ENCODE data around the gene DRAXIN.

Gene DRAXIN, protein sequence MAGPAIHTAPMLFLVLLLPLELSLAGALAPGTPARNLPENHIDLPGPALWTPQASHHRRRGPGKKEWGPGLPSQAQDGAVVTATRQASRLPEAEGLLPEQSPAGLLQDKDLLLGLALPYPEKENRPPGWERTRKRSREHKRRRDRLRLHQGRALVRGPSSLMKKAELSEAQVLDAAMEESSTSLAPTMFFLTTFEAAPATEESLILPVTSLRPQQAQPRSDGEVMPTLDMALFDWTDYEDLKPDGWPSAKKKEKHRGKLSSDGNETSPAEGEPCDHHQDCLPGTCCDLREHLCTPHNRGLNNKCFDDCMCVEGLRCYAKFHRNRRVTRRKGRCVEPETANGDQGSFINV

DNA sequence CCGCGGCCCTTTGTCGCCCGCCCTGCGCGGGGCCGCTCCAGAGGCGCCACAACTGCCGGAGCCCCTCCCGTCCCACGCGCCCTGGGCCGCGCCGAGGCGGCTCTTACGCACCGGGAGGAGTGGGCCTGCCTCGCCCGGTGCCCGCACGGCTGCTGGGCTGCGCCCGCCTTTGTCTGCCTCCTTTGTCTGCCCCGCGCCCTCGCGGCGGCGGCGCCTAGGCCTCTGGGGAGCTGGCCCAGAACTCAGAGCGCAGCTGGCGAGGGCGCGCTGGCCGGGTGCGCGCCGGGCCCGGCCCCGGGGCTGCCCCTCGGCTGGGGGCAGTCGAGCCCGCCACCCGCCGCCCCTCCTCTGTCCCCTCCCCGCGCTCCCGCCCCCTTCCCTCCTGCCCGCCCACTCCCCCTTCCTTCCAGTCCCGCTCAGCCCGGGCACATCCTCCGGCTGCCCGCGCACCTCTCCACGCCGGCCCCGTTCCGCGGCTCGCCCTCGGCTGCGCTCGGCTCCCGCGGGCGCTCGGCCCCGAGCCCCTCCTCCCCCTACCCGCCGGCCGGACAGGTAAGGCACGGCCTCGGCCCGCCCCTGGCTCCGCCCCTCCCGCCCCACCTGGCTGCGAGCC lies at the start of gene DRAXIN:
Gene DRAXIN, plus strand, starts transcription at position 409 of the 613 bp plus-strand sequence. CDS start 14,549 bp downstream, outside the sequence.
- peak; percentile 9 for DNase-seq

DNA sequence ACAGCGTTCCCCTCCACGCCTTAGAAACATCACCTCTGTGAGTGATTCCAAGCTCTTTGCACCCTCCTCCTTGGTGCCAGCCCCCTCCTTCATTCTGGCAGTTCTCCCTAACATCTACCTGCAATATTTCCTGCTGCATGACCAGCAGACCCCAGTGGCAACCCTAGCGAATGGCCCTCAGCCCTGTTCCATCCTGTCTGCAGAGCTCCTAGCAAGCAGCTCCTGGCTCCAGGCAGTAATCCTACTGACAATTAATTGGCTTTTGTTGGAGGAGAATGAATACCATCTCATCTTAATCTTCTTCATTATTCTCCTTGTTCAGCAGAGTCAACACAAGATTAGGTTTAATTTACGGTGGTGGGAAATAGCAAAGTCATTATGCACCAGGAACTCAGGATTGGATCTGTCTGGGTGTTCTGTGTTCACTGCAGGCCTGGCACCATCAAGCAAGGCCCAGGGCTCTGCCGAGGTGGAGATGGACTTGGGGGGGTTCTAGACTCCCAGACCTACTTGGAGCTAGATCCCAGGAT lies 49.7 kb upstream of the DRAXIN start:
- no peak for DNase-seq

DNA sequence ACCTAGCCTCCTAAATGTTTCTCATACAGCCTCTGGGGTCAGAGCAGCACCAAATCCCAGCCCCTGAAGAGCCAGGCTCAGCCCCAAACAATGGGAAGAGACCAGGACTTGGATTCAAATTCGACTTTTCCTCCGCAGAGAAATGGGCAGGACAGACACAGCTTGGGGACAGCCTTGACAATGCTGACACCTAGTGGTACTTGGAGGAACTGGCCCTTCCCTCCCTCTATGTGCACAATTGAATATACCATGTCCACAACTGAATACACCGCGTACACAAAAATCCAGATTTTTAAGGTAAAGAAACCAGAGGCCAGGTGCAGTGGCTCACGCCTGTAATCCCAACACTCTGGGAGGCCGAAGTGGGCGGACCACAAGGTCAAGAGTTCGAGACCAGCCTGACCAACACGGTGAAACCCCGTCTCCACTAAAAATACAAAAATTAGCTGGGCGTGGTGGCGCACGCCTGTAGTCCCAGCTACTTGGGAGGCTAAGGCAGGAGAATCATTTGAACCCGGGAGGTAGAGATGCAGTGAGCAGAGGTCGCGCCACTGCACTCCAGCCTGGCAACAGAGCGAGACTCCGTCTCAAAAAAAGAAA lies 49.0 kb upstream of the DRAXIN start:
- peak; percentile 81 for DNase-seq

DNA sequence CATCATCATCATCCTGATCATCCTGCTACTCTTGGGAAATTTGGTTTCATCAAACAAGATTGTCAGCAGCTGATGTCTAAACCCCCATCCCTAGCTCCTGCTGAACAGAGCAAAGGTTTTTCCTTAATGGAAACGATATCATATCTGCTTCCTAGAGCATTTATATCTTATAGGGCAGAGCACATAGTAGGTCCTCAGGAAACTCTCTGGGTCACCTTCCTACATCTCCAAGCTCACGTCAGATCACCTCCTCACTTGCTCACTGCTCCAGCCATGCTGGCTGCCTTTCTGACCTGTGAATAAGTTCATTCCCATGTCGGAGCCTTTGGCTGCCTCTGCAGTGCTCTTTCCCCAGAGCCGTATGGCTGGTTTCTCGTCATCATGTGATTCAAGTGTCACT lies 47.7 kb upstream of the DRAXIN start:
- DNase-seq: no peak

DNA sequence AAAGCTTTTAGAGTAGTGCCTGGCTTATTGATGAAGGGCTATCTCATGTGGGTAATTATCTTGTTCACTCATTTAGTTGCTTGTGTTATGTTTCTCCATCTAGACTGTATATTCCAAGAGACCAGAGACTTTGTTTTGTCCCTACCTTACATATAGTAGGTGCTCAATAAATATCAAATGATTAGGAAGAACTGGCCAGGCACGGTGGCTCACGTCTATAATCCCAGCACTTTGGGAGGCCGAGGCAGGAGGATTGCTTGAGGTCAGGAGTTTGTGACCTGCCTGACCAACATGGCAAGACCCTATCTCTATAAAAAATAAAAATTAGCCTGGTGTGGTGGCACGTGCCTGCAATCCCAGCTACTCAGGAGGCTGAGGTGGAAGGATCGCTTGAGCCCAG lies 46.2 kb upstream of the DRAXIN start:
- no peak for DNase-seq

DNA sequence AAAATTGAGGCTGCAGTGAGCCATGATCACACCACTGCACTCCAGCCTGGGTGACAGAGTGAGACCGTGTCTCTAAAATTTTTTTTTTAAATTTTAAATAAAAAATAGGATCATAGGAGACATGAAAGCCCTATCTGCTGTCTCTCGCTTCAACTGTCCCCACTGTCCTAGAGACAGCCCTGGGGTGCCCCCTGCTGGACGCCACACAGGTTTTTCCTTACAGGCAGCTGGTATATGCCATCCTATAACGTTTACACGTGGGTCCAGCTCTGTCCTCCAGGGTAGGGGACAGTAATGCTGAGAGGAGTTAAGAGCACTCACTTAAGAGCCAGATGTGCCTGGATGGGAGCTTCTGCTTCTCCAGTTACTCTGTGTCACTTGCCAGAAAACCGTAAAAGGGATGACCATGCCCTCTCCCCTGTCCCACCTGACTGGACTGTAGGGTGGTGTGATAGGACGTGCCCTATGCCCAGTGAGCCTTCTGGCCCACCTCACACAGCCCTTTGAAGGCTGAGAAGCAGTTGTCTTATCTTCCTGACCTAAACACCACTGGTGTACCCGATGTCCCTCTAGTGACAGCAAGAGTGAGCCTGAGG lies 45.7 kb upstream of the DRAXIN start:
- peak; percentile 84 for DNase-seq

DNA sequence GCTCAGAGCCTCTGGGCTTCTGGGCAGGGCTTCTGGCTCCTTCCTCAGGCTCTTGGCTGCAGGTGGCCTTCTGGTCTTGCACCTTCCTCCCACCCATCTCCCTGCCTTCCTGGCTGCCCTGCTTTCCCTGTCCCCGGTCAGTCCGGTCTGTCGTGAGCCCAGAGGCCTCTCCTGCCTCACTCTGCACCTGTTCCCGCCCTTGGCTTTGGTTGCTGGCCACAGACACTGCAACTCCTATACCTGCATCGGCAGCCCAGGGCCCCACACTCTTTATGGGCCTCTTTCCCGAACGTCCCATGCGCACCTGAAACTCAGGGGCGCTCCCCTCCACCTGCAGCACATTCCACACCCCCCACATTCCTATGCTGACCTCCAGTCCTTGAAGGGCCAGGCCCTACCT lies 45.2 kb upstream of the DRAXIN start:
- no peak for DNase-seq

DNA sequence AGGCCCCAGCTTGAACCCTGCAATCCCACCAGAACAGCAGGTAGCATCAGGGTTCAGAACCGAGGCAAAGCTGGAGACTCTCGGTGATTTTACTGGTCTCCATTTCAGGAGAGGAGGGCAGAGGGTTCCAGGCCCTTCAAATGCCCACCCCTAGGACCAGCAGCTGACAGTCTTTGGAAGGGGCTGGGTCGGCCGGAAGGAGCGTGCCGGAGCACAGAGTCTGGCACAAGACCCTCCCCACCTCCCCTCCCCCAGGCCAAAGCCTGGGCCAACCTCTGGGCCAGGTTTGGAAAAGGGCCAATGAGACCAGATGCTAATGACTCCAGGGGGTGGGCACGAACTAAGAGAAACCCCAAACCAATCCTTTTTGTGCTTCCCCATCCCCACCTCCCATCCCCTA lies 44.2 kb upstream of the DRAXIN start:
- DNase-seq: no peak

DNA sequence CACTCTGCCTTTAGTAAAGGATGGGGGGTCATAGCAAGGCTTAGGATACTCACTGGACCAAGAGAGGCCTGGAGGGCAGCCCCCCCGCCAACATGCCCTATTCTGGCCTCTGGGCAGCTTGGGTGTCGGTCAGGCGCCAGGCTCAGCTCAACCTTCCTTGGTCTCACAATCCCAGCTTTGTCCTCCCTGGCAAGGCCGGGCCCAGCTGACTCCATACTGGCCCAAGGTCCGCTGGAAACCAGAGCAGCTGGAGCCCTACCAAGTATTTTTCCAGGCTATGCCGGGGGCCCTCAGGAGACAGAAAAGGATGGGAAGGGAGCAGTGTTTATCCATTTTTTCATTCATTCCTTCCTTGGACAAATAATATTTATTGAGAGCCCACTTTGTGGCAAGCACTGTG lies 43.5 kb upstream of the DRAXIN start:
- no peak for DNase-seq

DNA sequence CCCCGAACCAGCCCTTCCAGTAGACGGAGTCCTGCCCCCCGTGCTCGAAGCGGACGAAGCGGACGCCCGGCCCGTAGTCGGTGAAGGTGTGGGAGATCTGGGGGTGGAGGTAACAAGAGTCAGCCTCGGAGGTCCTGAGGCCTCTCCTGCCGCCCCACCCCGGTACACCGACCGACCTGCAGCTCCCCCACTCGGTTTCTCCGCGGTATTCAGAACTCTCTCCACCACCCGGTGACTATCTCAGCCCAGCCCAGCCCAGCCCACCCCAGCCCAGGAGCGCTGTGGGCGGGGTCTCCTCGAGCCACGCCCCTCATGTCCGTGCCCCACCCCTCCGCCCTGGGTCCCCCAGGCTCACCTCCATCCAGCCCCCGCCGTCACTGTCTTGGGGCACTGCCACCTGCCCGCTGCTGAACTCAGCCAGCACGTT lies 42.8 kb upstream of the DRAXIN start:
- DNase-seq: peak; percentile 39

DNA sequence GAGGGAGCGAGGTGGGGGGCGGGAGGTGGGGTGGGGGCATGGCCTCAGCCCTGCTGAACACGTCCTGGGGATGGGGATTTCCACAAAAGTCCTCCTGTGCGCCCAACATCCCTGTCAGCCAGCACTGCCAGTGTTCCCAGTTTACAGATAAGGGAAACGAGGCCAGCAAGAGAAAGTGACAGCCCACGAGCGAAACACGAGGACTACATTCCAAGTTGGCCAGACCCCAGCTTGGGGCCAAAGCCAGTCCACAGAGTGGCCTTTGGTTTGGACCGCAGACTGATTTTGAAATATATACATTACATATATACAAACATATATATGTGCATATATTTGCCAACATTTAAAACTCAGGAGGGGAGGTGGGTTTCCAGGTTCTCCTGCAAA lies 42.3 kb upstream of the DRAXIN start:
- DNase-seq: no peak

DNA sequence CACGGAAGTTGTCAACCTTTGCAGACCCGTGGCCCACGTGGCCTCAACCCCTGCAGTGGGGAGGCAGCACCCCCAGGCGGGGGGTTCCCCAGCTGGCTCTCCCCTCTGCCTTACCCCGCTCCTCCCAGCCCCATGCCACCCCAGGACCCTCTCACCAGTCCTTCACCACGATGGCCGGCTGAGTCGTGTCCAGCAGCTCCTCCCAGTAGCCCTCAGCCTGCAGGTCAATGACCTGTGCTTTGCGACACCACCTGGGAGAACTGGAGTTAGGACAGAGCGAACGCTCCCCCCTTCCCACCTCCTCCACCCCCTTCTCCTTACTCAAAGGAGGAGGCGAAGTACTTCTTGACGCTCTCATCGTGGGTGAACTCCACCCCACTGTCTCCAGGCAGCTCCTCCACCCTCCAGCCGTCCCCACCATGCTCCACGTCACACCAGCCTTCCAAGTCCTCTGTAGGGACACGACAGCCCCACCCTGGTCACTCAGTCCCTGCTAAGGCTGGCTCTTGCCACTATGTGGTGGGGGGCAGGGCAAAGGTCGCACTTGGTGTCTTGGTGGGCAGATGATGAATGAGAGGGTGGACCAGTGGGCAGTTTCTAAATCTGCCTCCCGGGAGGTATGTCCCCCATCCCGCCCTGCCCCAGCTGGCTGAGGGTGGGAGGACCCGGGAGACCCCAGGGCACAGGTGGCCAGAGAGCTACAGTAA lies 41.7 kb upstream of the DRAXIN start:
- DNase-seq: no peak

DNA sequence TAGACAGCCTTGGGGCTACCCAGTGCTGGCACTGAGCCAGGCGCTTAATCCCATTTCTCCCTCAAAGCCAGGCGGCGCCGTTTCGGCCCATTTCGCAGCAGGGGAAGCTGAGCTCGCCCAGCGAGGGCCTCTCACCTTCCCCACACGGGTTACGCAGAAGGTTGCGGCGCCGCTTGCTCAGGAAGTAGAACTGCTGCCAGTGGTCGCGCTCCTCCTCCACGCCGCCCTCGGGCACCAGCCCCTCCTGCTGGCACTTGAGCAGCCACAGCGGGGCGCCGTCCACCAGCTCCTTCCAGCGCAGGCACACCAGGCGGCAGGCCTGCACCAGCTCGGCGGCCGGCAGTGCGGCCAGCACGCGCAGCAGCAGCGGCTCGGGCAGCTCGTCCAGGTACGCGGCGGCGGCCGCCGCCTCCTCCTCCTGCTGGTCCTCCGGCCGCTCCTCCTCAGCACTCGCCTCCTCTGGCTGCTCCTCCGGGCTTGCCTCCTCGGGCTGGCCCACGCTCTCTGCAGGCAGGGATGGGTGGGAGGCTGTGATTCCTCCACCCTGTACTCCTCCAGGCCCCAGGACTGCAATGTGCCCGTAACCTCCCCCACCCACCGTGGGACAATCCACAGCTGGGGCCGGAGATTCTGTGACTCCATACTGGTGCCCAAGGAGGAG lies 41.0 kb upstream of the DRAXIN start:
- peak; percentile 88 for DNase-seq

DNA sequence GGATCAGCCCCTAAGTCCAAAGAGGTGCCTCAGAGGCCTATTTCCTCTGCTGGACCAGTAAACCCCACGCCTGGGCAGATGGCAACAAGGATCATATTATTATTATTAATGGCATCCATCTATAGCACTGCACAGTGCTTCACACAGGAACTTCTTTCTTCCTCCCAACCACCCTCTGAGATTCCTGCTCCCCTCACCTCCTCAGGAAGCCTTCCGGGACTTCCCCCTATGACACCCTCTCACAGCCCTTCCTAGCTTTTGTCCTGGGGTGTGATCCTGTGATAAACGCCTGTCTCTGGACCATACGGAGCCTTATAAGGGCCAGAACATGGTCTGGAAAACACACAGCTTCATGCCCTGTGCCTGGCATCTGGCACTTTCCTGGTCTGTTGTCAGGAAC lies 40.5 kb upstream of the DRAXIN start:
- DNase-seq: no peak

DNA sequence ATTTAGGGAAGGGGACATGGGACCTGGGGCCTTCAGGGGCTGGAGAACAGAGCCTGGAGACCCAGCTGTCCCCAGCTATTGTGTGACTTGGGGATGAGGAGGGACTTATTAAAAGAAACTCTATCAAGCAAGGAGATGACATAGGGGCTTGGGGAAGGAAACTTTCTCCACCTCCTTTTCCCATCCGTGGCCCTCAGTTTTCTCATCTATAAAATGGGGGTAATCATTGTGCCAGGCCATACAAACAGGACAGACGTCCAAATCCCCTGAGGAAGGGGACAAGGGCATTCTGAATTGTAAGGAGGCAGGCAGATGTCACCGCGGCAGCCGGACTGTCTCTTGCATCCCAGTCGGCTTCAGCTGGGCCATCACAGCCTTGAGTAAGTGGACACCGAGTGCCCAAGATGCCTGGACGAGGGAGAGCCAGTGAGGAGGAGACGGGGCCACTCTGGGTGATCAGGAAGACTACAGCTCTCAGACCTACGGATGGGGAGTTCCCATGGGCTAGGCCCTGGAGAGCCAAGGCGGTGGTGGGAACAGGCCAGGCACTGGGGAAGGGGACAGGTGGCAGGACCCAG lies 39.2 kb upstream of the DRAXIN start:
- no peak for DNase-seq

DNA sequence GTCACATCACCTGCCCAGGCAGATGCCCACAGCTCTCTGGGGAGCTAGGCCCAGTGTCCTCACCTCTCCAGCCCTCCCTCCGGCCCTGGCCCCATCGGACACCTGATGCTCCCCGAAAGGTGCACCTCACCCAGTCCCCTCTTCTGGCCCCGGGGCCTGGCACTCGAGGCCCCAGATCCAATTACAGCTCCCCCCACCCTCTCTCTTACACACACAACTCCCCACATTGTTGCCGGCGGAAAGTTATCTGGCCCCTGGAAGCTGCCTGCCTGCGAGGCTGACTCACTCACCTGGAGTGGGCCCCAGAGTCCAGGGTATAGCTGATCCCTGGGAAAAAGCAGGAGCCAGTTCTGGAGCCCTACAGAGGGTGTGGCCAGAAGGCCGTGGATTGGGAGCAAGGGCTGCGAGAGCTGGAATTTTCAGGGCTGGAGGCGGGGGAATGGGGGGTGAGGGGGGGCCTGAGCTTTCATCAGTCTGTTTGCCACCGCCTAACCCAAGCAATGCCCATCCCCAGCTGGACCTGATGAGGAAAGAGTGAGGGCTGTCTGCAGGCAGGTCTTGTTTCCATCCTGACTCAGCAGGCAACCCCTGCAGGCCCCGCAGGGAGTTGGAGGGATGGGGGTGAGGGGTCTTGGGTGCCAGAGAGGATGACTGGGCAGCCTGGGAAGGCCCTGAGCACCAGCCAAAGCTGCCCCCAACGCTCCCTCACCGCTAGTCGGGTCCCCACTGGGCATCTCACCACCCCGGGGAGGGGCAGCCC lies 38.2 kb upstream of the DRAXIN start:
- no peak for DNase-seq

DNA sequence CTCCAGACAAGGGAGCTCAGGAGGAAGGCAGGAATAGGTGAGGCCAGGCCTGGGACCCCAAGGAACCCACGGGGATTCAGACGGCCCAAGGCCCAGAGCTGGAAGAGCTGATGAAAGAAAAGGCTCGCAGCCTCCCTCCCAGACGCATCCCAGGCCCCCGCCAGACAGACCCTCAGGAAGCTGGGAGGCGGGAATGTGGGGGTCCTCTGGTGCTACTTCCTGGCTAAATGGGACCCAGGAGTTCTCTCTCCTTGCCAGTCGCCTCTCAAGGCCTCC lies 37.7 kb upstream of the DRAXIN start:
- no peak for DNase-seq

DNA sequence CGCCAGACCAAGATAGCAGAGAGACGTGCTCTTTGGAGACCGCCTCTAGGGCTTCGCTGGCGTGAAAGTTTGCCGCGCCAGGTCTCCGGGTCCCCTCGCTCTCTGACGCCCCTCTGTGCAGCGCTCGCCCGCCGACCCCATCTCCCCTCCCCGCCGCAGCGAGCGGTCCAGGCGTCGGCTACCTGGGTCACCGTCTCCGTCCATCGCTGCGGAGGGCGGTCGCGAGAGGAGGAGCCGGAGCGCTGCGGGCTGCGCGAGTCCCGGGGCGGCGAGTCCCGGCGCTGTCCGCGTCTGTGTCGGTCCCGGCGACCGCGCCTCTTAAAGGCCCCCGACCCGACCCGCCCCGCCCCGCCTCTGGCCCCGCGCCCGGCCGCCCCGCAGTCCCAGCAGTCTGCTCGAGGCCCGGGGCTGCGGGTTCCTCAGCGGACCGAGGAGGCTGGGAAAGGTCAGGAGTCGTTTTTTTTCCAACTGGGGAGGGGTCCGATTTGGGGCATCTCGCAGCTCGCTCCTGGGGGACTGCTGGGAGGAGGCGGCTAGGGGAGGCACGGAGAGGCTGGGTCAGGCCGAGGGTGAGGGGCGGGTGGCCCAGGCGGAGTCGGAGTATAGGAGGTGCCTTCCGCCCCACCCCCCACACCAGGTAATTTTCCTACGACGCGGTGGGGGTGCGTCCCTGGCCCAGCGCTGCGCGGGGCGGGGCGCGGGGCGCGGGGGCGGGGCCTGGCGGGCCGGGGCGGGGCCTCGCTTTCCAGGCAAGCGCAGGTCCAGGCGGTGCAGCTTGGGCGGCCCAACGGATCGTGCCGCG lies 37.2 kb upstream of the DRAXIN start, which contains the start of the genes FBXO2 and FBXO44:
Gene FBXO2, minus strand, starts transcription at position 293 of the 802 bp plus-strand sequence. Its CDS starts 89 bp downstream, at position 204.
Gene FBXO44, plus strand, starts transcription at position 741 of the 802 bp plus-strand sequence. CDS start 959 bp downstream, outside the sequence.
- DNase-seq: peak; percentile 71

DNA sequence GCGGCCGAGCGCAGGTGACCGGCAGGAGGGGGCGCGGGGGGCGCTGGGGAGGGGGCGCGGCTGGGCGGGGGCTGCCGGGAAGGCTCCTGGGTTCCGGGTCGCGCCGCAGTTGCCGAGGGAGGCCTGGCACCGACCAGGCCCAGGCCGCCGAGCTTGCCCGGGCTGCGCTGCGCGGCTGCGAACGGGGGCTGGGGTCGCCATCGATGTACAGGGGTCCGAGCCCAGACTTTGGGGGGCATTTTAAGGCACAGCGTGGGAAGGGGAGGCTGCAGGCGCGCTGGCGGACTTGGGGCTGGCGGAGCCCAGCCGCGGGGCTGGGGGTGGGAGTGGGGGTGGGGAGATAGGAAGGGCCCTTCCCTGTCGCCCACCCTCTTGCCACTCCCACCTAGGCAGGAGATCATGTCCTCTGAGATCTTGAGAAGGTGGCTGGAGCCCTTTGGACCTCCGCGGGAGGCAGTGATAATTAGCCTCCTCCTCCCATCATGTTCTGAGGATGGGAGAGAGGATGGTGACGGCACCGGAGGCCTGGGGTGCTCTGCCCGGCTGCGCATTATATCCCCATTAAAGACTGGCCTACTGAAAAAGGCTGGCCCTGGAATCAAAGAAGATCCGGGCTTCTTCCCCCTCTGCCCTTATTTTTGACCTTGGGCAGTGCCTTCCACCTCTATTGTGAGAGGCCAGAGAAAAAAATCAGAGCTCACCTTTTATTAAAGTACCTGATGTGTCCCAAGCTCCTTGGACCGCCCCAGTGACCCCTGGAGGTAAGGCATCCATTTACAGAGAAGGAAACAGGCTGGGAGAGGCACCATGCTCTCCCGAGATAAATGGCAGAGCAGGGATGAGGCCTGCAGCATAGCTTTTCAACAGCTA lies 36.3 kb upstream of the DRAXIN start:
- DNase-seq: no peak
